NCI-H2227 (cell line): ENCODE measurements around the gene SPTBN5.

Experiments used
- DNase-seq: peaks from one replicate; lab custom pipeline; 2025; ENCODE audit not compliant: unreplicated experiment; lab: John Stamatoyannopoulos, UW

Gene SPTBN5

GRCh38 chr15:41827290-41827879, 66.5 kb downstream of the SPTBN5 start:
- DNase-seq: no peak

GRCh38 chr15:41825572-41826535, 68.0 kb downstream of the SPTBN5 start:
- no peak for DNase-seq

- no peak for DNase-seq
Measured at GRCh38 chr15:41825145-41825544, 68.7 kb downstream of the SPTBN5 start.

GRCh38 chr15:41824062-41824745, 69.6 kb downstream of the SPTBN5 start:
- no peak for DNase-seq

- no peak for DNase-seq
Measured at GRCh38 chr15:41823502-41823901, 70.4 kb downstream of the SPTBN5 start.

GRCh38 chr15:41822957-41823356, 70.9 kb downstream of the SPTBN5 start:
- DNase-seq: no peak

GRCh38 chr15:41822471-41822870, 71.4 kb downstream of the SPTBN5 start:
- no peak for DNase-seq

- no peak for DNase-seq
Measured at GRCh38 chr15:41821831-41822230, 72.0 kb downstream of the SPTBN5 start.

- DNase-seq: no peak
Measured at GRCh38 chr15:41820791-41821423, 72.9 kb downstream of the SPTBN5 start.

GRCh38 chr15:41819455-41820050, 74.3 kb downstream of the SPTBN5 start:
- no peak for DNase-seq

- no peak for DNase-seq
Measured at GRCh38 chr15:41817781-41818180, 76.1 kb downstream of the SPTBN5 start.

GRCh38 chr15:41817327-41817726, 76.5 kb downstream of the SPTBN5 start:
- DNase-seq: no peak

GRCh38 chr15:41816788-41817187, 77.1 kb downstream of the SPTBN5 start:
- no peak for DNase-seq

- DNase-seq: no peak
Measured at GRCh38 chr15:41814534-41814933, 79.3 kb downstream of the SPTBN5 start.

GRCh38 chr15:41813426-41813825, 80.4 kb downstream of the SPTBN5 start:
- DNase-seq: no peak

GRCh38 chr15:41812820-41813375, 81.0 kb downstream of the SPTBN5 start:
- no peak for DNase-seq

- DNase-seq: peak; percentile 77
Measured at GRCh38 chr15:41811432-41812195, 82.2 kb downstream of the SPTBN5 start.

GRCh38 chr15:41810651-41811431, 83.0 kb downstream of the SPTBN5 start:
- DNase-seq: no peak
